HG03378 (cell line): Measurements from ENCODE around the gene LRMDA.

Experiments
- ATAC-seq: cut with Tn5 transposase; IDR thresholded peaks from one replicate; pipeline ENCODE4 v1.9.1; 2021; ENCODE audit warnings: mild to moderate bottlenecking, moderate library complexity; ENCODE audit not compliant: unreplicated experiment

The LRMDA gene

DNA sequence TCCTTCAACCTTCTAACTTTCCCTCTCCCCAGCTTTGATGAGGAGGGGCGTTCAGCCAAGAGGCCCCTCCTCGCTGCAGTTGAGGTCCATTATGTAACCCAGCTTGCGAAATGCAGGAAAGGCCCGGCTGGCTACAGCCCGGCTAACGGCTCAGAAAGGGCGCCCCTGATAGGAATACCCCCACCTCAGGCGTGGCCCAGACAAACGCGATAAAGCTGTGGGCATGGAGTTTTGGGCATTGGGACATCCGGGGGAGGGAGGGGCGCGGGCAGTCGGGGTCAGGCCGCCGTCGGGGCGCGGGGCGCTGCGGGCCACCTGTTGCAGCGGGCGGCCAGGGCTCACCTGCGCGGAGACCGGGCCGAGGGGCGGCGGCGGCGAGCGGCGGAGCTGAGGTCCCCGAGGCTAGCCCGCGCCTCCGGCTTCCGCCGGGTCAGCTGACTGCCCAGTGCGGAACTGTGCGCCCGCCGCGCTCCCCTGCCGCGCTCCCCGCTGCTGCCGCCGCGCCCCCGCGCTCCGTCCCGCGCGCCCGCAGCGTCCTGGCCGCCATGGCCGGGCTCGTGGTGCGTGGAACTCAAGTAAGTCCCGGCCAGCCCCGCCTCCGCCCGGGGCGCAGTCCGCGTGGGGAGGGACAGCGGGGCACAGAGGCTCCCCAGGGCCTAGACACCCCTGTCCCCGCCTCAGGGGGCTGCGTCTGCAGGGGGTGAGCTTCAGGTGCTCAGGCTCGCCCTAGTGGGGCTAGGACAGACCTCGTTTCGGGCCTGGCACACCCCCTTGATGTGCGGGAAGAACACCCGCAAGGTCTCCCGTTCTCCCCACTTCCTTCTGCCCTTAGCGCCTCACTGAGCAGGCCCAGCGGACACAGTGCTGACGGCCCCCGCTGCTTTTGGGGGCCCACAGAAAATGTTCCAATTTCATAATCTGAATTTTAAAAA, at the start of gene LRMDA:
Gene LRMDA (plus strand): TSS at position 445 of the 932 bp plus-strand sequence.
- ATAC-seq: no peak

DNA sequence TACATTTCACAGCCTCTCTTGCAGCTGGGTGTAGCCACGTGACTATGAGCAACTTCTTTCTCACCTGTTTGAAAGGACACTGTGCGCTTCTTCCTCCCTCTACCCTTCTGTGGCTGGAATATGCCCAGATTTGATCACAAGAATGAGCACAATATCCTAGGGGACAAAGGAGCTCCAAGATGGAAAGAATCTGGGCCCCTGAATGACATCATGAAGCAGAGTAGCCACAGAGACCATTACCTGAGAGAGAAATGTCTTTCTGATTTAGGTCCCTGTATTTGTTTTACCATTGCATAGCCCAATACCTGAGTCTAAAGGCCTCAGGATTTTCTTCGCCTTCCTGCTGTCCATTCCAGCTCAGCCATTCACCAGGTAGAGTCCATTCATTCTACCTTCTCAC, 45.3 kb upstream of the LRMDA start:
- no peak for ATAC-seq

- ATAC-seq: no peak
Measured at GRCh38 chr10:75388082-75388481, 43.3 kb upstream of the LRMDA start.

DNA sequence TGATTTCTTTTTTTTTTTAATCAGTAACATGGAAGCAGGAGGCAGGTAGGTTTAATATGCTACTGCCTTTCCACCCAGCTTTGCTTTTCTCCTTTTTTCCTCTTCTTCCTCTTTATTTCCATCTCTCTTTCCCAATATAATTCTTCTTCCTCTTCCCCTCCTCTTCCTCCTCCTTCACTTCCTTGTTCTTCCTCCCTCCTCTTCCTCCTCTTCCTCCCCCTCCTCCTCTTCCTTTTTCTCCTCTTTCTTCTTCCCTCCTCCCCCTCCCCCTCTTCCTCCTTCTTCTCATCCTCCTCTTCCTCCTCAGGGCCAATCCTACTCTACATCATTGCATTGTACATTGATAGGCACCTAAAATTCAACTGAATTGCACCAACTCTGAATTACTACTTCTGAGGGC, 41.2 kb upstream of the LRMDA start:
- ATAC-seq: no peak

GRCh38 chr10:75392271-75392670, 39.2 kb upstream of the LRMDA start:
- no peak for ATAC-seq

DNA sequence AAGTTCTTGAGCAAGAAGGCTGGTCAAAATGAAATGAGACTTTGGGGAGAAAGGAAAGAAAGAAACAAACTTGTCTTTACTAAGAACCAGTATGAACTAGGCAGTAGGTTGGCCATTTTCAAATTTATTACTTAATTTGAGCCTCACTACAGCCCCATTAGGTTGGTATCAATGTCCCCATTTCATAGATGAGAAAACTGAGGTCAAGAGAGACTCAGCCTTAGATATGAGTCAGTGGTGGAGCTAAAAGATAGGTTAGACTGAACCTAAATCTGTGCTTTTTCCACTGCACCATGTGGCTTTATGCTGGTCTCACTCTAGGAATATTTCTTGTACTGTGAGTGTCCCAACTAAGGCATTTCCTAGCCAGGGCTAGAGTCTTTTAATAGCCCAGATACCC, 38.7 kb upstream of the LRMDA start:
- no peak for ATAC-seq

DNA sequence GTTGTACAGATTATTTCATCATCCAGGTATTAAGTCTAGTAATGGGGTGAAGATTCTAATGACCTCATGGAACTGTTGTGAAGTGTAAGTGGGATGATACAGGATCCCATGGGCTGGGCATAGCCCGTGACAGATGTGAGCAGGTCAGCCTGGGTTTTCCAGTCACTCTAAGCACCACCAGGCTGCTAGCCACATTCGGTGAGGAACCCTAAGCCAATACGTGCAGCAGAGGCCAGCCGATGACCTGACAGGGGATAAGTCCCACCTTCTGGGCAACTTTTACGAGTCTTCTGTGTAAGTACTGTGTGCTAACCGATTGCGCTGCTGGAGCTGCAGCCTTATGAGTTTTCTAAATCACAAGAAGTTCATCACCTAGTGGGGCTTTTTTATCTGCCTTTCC, 37.2 kb upstream of the LRMDA start:
- ATAC-seq: no peak

DNA sequence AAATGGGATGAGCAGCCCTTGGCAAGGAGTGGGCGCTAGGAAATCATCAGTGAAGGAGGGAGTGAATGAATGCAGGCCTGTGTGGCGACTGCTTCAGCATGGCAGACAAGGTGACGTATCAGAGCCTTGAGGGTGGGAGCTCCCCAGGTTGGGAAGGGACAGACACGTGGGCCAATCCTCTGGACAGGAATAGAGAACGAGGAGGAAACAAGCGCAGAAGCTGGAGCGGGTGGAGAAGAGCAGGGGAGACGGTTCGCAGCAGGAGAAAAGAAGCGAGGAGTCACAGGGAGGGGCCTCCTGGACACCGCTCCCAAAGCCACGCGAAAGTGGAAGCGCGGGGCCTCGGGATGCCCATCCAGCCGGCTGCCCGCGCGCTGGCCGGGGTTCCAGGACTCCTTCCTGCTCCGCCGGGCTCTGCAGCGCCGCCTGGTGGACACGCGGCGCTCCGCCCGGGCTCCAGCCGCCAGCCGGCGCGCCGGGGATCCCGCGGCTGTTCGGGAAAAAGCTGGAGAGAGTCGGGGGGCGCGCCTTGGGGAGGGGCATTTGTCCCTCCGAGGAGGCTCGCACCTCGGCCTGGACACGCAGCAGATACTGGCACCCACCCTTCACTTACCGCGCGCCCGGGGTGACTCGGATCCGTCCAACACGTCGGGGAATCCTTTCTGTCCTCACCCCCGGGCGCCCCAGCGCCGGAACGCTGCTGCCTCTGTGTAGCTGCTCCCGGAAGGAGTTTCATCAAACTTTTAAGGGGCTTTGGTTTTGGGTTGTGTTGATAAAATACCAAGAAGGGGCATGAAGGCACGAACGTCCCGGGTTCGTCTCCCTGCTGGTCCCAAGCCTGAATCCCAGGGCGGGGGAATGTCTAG, 36.1 kb upstream of the LRMDA start:
- no peak for ATAC-seq

DNA sequence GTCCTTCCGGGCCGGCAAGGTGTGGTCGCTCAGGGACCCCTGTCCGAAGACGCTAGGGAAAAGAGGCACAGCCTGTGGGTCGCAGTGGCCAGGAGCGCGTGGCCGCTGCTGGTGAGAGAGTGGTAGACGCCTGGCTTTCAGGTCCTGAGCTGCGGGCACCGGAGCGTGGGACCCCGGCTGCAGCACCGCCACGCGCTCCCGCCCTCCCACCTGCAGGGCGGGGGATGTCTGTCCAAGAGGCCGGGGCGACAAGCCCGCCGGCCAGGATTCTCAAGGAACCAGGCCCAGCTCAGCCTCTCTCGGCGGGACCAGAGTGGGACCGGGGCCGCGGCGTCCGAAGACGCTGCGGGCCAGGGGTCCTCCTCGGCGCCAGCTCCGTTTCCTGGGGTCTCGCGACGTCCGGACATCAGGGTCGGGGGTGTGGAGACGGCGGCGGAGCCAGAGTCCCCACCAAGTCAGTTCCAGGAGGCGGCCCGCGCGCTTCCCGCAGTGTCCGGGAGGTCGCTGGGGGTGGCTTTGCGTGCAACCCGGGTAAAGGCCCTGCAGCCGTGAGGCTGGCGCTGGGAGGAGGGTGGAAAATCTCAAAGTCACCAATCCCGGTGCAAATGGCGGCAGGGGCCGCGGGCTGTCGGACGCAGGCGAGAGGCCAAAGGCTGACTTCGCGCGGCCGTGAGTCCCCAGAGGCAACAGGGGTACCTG, 35.3 kb upstream of the LRMDA start:
- ATAC-seq: no peak

GRCh38 chr10:75396631-75397495, 34.6 kb upstream of the LRMDA start:
- ATAC-seq: no peak

- ATAC-seq: no peak
Measured at GRCh38 chr10:75397496-75398199, 33.8 kb upstream of the LRMDA start.

- ATAC-seq: no peak
Measured at GRCh38 chr10:75398200-75398691, 33.2 kb upstream of the LRMDA start.

- ATAC-seq: no peak
Measured at GRCh38 chr10:75398692-75399460, 32.5 kb upstream of the LRMDA start.

GRCh38 chr10:75399461-75400162, 31.8 kb upstream of the LRMDA start:
- ATAC-seq: no peak

DNA sequence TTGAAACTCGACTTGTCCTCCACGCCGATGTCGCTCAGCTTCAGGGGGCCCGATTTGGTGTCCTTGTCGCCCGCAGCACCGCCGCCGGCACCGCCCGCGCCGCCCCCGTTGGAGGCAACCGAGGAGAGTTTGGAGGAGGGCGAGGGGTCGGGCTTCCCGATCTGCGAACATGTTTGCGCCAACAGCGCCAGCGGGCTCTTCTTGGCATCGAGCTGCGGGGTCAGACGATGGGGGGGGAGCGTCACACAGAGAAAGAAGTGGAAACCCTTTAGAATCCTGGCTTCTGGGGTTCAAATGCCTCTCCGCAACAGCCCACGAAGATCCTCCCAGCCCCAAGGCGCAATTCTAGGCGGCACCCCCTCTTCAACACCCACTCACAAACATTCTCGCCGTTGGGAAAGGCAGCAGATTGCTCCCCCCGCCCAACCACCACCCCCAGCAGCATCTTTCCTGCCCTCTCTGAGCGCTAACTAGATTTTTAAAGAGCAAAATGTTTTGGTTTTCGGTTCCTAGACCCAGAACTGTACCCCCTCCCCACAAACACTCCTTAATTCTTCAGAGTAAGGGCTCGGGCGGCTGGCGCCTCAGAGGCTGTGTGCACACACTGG, 31.2 kb upstream of the LRMDA start:
- no peak for ATAC-seq

- ATAC-seq: no peak
Measured at GRCh38 chr10:75400771-75401568, 30.5 kb upstream of the LRMDA start.
